Measurements from ENCODE around the gene PHF14. TPM values are rescaled to one million over a fixed set of nuclear protein-coding genes. Genes with fewer than 3 reads are reported as not detected.

PHF14 gene
- total and polyA plus RNA-seq, 8 donors = 27.5 to 85.9 (median 68.0) TPM

DNA sequence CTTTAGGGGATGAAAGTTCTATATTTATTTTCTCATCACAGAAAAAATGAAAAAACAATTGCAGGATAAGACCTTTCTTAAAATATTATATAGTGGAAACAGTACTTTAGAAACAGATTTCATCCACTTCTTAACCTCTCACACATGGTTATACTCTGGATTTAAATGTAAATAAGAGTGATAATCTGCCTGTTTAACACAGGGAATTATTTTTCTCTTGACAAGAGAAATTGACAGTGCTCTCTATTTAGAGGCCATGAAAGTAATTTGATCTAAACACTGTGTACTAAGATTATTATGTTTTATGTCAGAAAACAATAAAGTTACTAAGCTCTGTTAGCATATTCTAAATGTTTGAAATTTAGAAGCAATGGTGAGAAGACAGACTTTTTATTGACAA, 88.4 kb downstream of the PHF14 start:
- H3K36me3 ChIP-seq = peaks cover 0 to 13% of the 10 kb centered on the region in 2 donors
- H3K9me3 ChIP-seq = no peaks in the 10 kb centered on the region
- H3K27ac ChIP-seq = no peak overlapping the region
- no peaks in the 10 kb centered on the region for H3K27me3 ChIP-seq
- ATAC-seq (no peak), DNase-seq (no peak)
- H3K4me1 ChIP-seq = no peaks in the 10 kb centered on the region
- intact Hi-C loops (cut with DNase I) = no loop called here
- H3K4me3 ChIP-seq = no peak overlapping the region
- TF ChIP-seq, protein P1, sequence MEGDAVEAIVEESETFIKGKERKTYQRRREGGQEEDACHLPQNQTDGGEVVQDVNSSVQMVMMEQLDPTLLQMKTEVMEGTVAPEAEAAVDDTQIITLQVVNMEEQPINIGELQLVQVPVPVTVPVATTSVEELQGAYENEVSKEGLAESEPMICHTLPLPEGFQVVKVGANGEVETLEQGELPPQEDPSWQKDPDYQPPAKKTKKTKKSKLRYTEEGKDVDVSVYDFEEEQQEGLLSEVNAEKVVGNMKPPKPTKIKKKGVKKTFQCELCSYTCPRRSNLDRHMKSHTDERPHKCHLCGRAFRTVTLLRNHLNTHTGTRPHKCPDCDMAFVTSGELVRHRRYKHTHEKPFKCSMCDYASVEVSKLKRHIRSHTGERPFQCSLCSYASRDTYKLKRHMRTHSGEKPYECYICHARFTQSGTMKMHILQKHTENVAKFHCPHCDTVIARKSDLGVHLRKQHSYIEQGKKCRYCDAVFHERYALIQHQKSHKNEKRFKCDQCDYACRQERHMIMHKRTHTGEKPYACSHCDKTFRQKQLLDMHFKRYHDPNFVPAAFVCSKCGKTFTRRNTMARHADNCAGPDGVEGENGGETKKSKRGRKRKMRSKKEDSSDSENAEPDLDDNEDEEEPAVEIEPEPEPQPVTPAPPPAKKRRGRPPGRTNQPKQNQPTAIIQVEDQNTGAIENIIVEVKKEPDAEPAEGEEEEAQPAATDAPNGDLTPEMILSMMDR (IDR thresholded peaks at IDR 0.05) = no peak

DNA sequence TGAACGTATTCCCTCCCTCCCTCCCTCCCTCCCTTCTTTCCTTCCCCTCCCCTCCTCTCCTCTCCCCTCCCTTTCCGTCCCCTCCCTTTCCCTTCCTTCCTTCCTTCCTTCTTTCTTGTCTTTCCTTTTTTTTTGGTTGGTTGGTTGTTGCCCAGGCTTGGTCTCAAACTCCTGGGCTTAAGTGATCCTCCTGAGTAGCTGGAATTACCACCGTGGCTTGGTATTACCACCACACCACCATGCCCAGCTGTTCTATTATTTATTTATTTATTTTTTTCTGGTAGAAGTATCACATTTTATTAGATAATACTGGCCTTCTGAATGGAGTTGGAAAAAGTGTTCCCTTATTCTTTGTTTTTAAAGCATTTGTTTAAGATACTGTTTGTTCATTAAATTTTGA, 95.9 kb downstream of the PHF14 start:
- Histone ChIP-seq H3K27me3 (no peaks in the 10 kb centered on the region), H3K36me3 (no peaks in the 10 kb centered on the region), H3K9me3 (no peaks in the 10 kb centered on the region), H3K4me3 (no peak overlapping the region), H3K4me1 (no peaks in the 10 kb centered on the region), H3K27ac (no peak overlapping the region)
- intact Hi-C loops (cut with DNase I) = no loop called here
- ATAC-seq (no peak), DNase-seq (no peak)
- TF ChIP-seq, protein P1 (IDR thresholded peaks at IDR 0.05) = no peak

DNA sequence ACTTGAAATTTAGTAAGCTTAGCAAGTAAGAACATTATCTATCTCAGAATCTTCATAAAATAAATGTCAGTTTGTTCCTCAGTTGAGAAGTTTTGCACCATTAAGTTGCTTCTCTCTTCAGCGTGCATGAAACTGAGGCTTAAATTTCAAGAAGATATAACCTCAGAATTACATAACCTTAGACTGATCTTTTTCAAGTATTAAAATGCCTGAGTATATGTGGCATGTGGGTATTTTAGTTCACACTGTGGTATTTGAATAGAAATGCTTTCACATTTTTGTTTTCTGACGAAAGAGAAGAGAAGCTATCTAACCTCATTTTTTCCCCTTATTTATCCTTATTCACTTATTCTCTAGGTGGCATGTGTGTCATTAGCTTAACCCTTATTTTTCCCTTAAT, 104.1 kb downstream of the PHF14 start:
- H3K36me3 ChIP-seq = no peaks in the 10 kb centered on the region
- no peak overlapping the region for H3K27ac ChIP-seq
- no peaks in the 10 kb centered on the region for H3K4me1 ChIP-seq
- H3K9me3 ChIP-seq = no peaks in the 10 kb centered on the region
- DNase-seq = no peak
- TF ChIP-seq, protein P1 (IDR thresholded peaks at IDR 0.05) = no peak
- intact Hi-C loops (cut with DNase I) = no loop called here
- no peak overlapping the region for H3K4me3 ChIP-seq
- no peak for ATAC-seq
- no peaks in the 10 kb centered on the region for H3K27me3 ChIP-seq

DNA sequence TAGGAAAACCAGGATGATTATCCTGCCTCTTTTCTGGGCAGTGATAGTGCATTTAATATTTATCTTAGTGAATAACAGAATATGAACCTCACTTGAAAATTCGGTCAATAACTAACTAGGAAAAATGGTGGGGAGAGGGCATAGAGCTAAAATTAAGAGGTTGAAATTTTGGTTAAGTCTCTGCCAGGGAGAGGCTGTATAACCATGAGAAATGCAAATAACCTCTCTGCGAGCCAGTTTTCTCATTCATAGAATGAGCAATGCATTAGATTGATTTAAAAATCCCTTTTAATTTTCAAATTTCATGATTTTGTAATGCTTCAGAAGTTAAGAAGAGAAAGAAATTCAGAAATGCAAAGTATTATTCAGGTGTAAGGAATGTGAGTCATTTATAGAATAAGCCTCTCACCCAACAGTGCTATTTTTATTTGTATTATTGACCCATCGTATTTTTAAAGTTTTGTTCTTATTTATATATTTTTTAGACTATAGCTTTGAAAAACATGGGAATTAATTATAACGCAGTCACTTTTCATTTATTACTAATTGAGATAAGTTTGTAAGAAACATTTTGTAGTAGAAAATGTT, 104.7 kb downstream of the PHF14 start:
- ATAC-seq (no peak), DNase-seq (no peak)
- no peaks in the 10 kb centered on the region for H3K36me3 ChIP-seq
- no peaks in the 10 kb centered on the region for H3K4me1 ChIP-seq
- no peak overlapping the region for H3K27ac ChIP-seq
- TF ChIP-seq, protein P1 (IDR thresholded peaks at IDR 0.05) = no peak
- no peaks in the 10 kb centered on the region for H3K9me3 ChIP-seq
- no peaks in the 10 kb centered on the region for H3K27me3 ChIP-seq
- H3K4me3 ChIP-seq = no peak overlapping the region
- intact Hi-C loops (cut with DNase I) = no loop called here

DNA sequence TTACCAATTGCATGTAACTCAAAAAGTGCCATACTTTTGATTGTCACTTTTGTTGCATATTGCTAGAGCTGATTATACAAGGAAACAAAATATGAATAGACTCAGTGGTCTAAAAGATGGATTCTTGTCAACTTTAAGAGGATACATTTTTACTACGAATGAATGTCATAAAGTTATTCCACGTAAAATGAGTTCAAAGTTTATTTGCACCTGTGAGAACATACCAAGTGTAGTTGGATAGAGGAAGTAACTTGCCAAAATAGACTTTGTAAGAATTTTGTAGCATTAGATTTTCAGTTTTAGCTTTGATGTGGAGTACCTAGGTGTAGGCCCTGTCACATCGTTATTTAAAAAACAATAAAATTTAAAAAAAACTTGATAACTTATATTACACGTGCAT, 106.2 kb downstream of the PHF14 start:
- Histone ChIP-seq H3K27ac (no peak overlapping the region), H3K36me3 (no peaks in the 10 kb centered on the region), H3K9me3 (no peaks in the 10 kb centered on the region), H3K4me1 (no peaks in the 10 kb centered on the region), H3K27me3 (no peaks in the 10 kb centered on the region), H3K4me3 (no peak overlapping the region)
- no peak for ATAC-seq
- intact Hi-C loops (cut with DNase I) = no loop called here
- no peak for DNase-seq
- TF ChIP-seq, protein P1 (IDR thresholded peaks at IDR 0.05) = no peak

Data from left lung (tissue), 10 donors.